CD4-positive, alpha-beta T cell treated with Interleukin-12 subunit alpha and Interleukin-12 subunit beta, for 1 hour (primary cell): ENCODE data around the gene C8G.

ENCODE experiments used
- DNase-seq: peaks from one replicate; pipeline ENCODE4 v3.0.0-alpha.2; 2020

The C8G gene

GRCh38 chr9:136955202-136955942 lies 10.3 kb downstream of the C8G start:
- no peak for DNase-seq

DNA sequence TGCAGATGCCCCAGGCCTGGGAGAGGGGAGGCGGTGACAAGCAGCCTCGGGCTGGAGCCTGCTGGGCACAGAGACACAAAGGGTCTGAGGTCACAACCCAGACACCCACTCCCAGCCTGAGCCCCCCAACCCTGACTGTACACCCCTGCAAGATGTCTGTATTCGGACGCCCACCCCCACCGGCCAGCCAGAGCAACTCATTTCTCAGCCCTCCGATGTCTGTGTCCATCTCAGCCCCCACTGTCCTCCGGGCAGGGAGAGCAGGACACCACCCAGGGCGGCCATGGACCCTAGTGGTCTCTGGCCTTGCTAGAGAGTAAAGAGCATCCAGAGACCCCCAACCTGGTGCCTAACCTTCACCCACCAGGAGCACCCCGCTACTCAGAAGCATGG lies 10.9 kb downstream of the C8G start:
- DNase-seq: no peak

GRCh38 chr9:136956604-136957003 lies 11.6 kb downstream of the C8G start:
- no peak for DNase-seq

DNA sequence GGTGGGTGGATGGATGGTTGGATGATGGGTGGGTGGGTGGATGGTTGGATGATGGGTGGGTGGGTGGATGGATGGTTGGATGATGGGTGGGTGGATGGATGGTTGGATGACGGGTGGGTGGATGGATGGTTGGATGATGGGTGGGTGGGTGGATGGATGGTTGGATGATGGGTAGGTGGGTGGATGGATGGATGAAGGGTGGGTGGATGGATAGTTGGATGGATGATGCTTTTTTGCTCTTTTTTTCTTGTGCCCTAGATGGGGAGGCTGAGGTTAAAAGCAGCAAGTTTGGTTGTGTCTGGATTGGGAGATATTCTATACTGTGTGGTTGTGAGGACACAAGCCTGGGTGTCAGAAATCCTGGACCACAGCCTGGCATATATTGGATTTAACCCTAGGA lies 12.4 kb downstream of the C8G start:
- DNase-seq: no peak

GRCh38 chr9:136957901-136958300 lies 12.9 kb downstream of the C8G start:
- DNase-seq: no peak

- DNase-seq: no peak
Measured at GRCh38 chr9:136958473-136958872, 13.4 kb downstream of the C8G start.

DNA sequence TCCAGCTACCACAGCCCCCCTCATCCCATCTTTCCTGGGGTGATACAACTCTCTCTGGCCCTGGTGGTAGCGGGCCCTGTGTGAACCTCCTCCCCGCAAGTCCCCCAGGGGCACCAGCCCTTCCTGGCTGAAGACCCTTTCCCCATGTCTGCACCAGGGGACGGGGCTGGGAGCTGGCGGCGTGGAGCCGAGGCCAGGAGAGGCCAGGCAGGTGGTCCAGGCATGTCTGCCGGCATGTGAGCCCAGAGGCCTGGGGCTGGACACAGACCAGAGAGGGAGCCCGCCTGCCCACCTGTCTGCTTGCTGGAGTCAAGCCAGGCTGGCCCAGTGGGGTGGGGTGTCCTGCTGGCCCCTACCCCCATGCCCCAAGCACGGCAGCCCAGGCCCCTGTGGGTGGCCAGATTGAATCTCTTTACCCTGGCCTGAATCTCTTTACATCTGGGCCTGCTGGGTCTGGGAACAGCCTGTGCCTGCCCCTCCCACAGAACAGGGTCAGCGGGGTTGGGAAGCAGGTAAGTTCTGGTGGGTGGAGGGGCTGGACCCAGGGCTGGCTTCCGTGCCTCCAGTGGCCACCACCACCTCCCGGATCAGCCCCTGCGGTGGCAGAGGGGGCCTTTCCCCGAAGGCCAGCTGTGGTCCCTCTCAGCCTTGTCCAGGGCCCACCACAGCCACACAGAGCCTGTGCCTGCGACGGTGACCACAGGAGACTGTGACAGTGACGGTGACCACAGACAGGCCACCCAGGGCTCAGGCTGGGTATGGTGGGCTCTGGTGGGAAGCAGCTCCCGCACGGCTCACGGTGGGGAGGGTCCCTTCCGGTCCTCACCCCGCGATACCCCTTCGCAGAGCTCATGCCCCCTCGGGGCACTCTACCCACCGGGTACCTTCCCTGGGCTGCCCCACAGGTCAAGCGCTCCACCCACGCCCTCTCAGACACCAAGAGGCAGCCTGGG lies 14.1 kb downstream of the C8G start:
- DNase-seq: no peak

DNA sequence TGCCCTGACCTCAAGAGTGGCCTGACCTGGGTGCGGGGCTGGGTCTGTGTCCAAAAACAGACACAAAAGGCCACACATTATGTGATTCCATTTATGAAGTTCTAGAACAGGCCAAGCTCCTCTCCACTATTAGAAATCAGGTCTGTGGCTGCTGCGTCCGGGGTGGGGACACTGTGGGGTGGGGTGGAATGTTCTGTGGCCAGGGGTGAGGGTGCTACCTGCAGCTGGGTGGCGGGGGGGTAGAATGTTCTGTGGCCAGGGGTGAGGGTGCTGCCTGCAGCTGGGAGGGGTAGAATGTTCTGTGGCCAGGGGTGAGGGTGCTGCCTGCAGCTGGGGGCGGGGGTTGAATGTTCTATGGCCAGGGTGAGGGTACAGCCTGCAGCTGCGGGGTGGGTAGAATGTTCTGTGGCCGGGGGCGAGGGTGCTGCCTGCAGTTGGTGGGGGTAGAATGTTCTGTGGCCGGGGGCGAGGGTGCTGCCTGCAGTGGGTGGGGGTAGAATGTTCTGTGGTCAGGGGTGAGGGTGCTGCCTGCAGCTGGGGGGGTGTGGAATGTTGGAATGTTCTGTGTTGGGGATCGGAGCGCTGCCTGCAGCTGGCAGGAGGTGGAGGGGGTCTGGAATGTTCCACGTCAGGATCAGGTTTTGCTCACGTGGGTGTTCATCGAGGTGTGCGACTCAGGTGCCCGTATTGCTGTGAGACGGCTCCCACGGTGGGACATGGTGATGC lies 15.3 kb downstream of the C8G start:
- DNase-seq: peak; percentile 53

- DNase-seq: no peak
Measured at GRCh38 chr9:136960938-136961275, 15.9 kb downstream of the C8G start.

DNA sequence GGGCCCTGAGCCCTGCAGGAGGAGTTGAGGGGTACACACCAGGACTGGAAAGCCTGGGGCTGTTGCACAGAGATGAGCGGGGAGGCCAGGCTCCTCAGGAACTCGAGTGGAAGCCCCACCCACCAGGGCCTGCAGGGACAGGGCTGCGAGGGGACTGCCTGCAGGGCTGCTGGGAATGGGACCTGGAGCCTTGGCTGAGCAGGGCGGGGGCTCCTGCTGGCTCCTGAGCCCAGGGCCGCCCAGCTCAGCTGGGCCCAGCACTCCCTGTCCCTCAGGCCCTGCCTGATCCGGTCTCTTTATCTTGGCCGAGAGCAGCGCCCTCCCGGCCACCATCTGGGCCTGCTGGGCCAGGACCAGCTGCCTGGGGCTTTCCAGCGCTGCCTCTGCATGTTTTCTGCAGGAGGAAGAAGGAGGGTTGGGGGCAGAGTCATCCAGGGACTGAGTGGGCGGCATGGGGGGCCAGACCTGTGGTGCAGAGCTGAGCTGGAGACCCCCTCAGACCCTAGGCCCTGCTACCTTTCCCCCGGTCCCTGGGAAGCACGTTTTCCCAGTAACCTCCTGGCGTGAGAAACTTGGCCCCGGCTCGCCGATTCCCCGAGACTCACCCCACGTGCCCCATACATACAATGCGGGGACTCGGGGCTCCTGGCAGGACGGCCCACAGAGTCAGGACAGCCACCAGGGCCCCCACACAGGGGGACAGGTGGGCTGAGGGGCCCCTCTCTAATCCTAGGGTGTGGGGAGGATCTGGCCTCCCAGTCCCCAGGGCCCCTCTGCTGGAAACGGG lies 16.4 kb downstream of the C8G start:
- no peak for DNase-seq

GRCh38 chr9:136962163-136962562 lies 17.1 kb downstream of the C8G start:
- no peak for DNase-seq

DNA sequence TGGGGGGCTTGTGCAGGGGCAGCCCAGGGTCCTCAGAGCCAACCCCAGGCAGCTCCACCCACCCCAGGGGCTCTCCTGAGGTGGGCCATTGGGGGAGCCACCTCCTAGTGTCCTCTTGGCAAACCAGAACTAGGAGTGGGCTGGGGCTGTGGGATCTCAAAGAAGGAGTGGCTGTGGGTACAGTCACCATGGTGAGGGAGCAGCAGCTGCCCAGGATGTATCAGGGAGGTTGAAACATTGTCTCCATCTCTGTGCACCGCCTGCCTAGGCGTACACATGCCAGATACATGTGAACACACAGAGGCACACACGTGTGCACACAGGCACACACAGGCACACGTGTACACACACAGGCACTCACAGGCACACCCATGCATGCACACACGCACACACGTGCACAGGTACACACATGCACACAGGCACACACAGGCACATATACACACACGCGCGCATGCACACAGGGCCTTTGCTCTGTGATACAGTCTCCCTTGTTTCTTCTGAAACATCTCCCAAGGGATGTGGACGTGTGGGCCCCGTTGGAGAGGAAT lies 17.7 kb downstream of the C8G start:
- no peak for DNase-seq

DNA sequence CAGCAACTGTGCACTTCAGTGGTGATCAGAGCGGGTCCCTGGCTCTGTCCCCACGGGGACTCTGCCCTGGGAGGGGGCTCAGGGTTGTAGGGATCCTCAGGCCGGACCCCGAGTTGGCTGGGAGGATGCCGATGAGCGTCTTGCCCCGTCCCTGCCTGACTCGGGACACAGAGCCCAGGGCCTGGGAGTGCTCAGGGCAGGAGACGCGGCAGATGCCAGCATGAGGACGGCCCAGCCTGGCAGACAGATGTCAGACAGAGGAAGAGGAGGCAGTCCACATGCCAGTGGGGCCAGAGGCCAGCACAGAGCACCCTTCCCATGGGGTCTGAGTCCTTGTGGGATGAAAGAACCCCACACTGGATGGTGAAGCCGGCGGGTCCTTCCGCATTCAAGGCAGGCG lies 18.3 kb downstream of the C8G start:
- no peak for DNase-seq

- no peak for DNase-seq
Measured at GRCh38 chr9:136963751-136964150, 18.7 kb downstream of the C8G start.

- DNase-seq: no peak
Measured at GRCh38 chr9:136964171-136964689, 19.2 kb downstream of the C8G start.

DNA sequence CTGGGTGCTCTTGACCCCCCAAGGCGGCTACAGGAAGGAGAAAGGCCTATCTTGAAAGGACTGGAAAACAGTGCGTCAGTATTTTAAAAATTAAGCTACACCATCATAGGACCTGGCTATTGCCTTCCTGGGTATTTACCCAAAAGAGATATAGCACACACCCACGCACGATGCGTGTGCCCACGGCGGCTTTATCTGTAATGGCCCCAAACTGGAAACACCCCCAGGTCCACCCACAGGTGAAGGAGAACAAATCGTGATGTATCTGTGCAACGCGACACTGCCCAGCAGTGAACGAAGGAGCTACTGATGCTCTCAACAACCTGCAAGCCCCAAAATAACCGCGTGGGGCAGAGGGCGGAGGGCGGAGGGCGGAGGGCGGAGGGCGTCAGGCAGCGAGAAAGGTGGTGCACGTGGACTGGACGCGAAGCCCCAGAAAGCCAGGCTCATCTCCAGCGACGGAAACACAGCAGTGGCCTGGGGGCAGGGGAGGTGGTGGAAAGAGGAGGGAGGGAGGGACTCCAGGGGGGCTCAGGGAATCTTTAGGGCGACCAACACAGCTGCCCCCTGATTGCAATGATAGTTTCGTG lies 19.9 kb downstream of the C8G start:
- no peak for DNase-seq

DNA sequence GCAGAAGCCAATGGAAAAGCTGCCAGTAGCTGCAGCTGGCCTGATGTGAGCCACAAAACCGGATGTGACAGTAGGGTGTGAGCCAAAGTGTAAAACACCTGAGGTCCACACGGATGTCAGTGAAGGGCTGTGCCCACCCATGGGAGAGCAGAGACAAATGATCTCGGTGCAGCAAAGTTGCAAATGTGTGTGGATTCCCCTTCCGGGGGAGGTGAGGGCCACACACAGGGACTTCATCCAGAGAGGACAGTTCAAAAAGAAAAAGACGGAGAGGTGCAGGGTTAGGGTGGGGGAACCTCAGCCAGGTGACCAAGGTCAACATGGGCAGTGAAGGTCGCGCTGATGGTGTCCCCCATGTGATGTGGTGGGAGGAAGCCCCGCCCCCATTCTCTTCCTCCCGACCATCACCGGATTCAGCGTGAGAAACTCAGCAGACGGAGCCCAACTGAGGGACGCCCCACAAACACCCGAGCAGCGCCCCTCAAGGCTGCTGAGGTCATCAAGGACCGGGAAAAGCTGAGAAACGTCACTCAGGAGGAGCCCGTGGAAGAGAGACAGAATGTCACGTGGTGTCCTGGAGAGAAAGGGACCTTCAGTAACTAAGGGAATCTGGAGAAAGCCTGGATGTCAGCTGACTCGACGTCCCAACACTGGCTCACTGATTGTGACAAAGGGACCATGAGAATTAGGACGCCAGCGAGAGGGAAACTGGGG lies 20.9 kb downstream of the C8G start:
- peak; percentile 72 for DNase-seq

DNA sequence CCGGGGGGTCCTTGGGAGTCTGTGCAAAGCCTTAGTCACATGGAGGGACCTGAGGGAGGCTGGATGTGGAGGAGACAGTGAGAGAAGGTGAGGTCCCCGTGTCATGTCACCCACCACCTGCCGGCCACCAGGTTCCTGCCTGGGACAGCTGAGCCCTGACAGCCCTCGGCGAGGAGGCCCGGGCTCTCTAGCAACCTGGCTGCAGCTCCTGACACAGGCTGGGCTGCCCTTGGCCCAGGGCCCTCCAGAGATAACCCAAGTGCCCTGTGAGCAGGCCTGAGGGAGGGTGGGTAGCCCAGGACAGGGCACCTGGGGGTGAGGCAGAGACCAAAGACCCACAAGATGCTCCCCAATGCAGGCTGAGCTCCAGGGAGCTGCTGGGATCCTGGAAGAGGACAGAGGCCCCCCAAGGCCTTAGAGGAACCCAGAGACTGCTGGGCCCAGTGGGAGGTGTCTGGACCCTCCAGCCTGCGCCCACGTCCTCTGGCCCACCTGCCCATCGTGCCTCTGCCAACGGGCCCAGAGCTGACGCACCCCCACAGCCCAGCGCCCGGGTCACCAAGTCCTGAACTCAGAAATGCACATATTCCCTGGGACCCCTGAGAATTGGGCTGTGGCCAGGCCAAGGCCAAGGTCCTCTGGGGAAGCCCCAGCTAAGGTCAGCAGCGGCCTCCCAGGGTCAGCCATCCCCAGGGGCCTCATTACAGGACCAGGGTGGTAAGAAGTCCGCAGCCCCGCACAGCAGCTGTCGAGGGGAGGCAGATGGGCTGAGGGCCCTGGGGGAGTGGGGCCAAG lies 23.5 kb downstream of the C8G start:
- no peak for DNase-seq

- DNase-seq: no peak
Measured at GRCh38 chr9:136969150-136969549, 24.1 kb downstream of the C8G start.

DNA sequence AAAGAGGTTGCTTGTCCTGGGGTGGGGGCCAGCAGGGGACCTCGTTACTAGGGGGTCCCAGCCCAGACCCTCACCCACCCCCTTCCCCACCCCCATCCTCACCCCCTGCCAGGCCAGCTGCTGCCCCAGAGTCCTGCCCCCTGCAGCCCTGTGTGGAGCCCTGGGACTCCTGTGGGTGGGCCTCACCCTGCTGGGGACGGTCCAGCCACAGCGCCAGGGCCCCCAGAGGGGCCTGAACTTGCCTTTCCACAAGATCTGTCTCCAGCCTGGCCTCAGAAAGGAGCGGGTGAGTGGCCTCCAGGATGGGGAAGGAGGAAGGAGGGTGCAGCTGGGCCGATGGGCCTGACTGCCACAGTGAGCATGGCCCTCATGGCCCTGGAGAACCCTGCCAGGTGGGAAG lies 24.7 kb downstream of the C8G start:
- no peak for DNase-seq
